Natural killer cell (primary cell): ENCODE data around the gene MRGPRE. TPM values are rescaled to one million over a fixed set of nuclear protein-coding genes. Genes with fewer than 3 reads are reported as not detected.

ENCODE experiments used
- ATAC-seq, 3 donors: fragments of 150-1000 bp in 2 of 3; fragments of 200-7000 bp in 1 of 3; cut with Tn5 transposase; 1 replicate in 1 of 3; 2 replicates in 2 of 3; pipeline ENCODE4 v1.10.0; 2021; ENCODE audit warnings: mild to moderate bottlenecking in 2 of 3, moderate library complexity in 2 of 3
- DNase-seq, 2 donors: peaks; one replicate each; pipeline versions ENCODE4 v3.0.0 to v3.0.0-alpha.2; 2013 to 2021; ENCODE audit warnings: mixed read lengths in 1 of 2
- H3K27ac ChIP-seq: one replicate; pipeline ENCODE4 v1.5.1; 2013; ENCODE audit warnings: mild to moderate bottlenecking, low read length
- H3K27me3 ChIP-seq: one replicate; pipeline ENCODE4 v1.6.1; 2013; ENCODE audit warnings: low read length; ENCODE audit not compliant: control insufficient read depth, insufficient read depth
- H3K36me3 ChIP-seq: one replicate; pipeline ENCODE4 v1.6.1; 2013; ENCODE audit warnings: low read length; ENCODE audit not compliant: control insufficient read depth, insufficient read depth
- H3K4me1 ChIP-seq: one replicate; pipeline ENCODE4 v1.6.1; 2013; ENCODE audit warnings: low read length; ENCODE audit not compliant: control insufficient read depth, insufficient read depth
- H3K4me3 ChIP-seq: one replicate; pipeline ENCODE4 v1.5.1; 2013; ENCODE audit warnings: low read length
- H3K9me3 ChIP-seq: one replicate; pipeline ENCODE4 v1.6.1; 2013; ENCODE audit warnings: low read length; ENCODE audit not compliant: control insufficient read depth, insufficient read depth
- H3K27ac Mint-ChIP-seq, 2 donors: one replicate each; pipeline ENCODE4 v1.8.0; 2022; ENCODE audit warnings: mild to moderate bottlenecking in 2 of 2, mixed read lengths in 2 of 2, moderate library complexity in 1 of 2
- H3K27me3 Mint-ChIP-seq, 2 donors: one replicate each; pipeline ENCODE4 v1.8.0; 2022; ENCODE audit warnings: low read depth in 2 of 2, mixed read lengths in 2 of 2
- H3K36me3 Mint-ChIP-seq: one replicate; pipeline ENCODE4 v1.8.0; 2022; ENCODE audit warnings: mixed read lengths
- H3K4me1 Mint-ChIP-seq, 2 donors: one replicate each; pipeline ENCODE4 v1.8.0; 2022; ENCODE audit warnings: mixed read lengths in 2 of 2
- H3K4me3 Mint-ChIP-seq: one replicate; pipeline ENCODE4 v1.8.0; 2022; ENCODE audit warnings: mild to moderate bottlenecking, moderate library complexity, mixed read lengths
- H3K9me3 Mint-ChIP-seq, 2 donors: one replicate each; pipeline ENCODE4 v1.8.0; 2022; ENCODE audit warnings: mixed read lengths in 2 of 2
- WGBS: methylation state at CpG from one replicate; pipeline ENCODE4 v1.1.7; 2013; ENCODE audit warnings: missing lambda C conversion rate; ENCODE audit not compliant: insufficient coverage; 5-methylcytosine and 5-hydroxymethylcytosine counted together
- intact Hi-C: fragments of 100-400 bp; cut with micrococcal nuclease; formaldehyde crosslinking; loops from one replicate; pipeline ENCODE4 v1.14.2; 2022
- total RNA-seq, 4 donors: library from RNA; stranded (reverse); fragments of 120-200 nt in 1 of 4; gene quantifications; one replicate each; pipeline versions ENCODE4 v1.2.3 to v1.2.4, GENCODE V29; 2013 to 2022
- TF ChIP-seq, protein P1 (sequence below): fragments of 200-600 bp; IDR thresholded peaks from one replicate; pipeline ENCODE4 v1.8.0; 2022; ENCODE audit warnings: antibody characterized with exemption

MRGPRE gene
- total RNA-seq, 3 donors from 2014 or later (not counting 1 experiment from before 2014, with no cell fraction given): not detected

DNA sequence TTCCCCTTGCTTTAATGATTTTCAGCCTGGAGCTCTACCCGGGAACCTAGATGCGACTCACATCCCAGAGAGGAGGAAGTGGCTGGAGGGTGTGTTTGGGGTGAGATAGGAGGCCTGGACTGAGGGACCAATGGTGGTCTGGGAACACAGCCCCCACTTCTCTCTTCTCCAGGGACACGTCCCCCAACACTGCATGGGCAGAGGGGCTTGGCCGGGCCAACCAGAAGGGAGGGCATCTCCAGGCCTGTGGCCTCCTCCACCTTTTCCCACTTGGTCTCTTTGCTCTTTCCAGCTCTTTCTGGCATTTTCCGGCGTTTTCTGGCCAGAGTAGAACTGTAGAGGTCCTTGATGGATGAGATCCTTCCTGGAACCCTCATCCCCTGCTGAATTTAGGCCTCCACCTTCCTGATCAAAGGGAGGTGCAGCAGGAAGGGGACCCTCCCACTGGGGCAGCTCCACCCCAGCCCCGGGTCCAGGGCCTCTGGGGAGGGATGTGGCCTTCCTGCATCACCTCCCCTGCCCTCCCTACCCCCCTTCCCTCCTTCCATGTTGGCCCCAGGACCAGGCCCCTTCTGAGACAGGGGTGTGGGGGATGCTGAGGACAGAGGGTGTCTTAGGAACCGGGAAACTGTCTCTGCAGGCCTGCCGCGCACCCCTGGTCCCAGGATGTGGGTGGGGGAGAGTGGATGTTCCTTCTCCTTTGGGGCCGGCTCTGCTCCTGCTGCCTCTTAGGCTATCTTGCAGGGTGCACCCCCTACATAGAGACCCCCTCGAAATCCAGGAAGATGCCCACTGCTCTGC lies 38.0 kb downstream of the MRGPRE start:
- WGBS: 77% methylated on average over 8 of the region's 12 CpGs
- Mint-ChIP-seq H3K36me3 (no peaks in the 10 kb centered on the region), H3K27me3 (peaks cover 0 to 13% of the 10 kb centered on the region in 2 donors), H3K9me3 (no peaks in the 10 kb centered on the region), H3K27ac (no peak overlapping the region), H3K4me3 (no peak overlapping the region), H3K4me1 (no peaks in the 10 kb centered on the region)
- ATAC-seq (no peak), DNase-seq (no peak)
- no peak overlapping the region for H3K4me3 ChIP-seq
- intact Hi-C loops: no loop called here
- H3K36me3 ChIP-seq: no peaks in the 10 kb centered on the region
- H3K27me3 ChIP-seq: no peaks in the 10 kb centered on the region
- no peak overlapping the region for H3K27ac ChIP-seq
- H3K9me3 ChIP-seq: no peaks in the 10 kb centered on the region
- no peaks in the 10 kb centered on the region for H3K4me1 ChIP-seq
- TF ChIP-seq, protein P1, sequence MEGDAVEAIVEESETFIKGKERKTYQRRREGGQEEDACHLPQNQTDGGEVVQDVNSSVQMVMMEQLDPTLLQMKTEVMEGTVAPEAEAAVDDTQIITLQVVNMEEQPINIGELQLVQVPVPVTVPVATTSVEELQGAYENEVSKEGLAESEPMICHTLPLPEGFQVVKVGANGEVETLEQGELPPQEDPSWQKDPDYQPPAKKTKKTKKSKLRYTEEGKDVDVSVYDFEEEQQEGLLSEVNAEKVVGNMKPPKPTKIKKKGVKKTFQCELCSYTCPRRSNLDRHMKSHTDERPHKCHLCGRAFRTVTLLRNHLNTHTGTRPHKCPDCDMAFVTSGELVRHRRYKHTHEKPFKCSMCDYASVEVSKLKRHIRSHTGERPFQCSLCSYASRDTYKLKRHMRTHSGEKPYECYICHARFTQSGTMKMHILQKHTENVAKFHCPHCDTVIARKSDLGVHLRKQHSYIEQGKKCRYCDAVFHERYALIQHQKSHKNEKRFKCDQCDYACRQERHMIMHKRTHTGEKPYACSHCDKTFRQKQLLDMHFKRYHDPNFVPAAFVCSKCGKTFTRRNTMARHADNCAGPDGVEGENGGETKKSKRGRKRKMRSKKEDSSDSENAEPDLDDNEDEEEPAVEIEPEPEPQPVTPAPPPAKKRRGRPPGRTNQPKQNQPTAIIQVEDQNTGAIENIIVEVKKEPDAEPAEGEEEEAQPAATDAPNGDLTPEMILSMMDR: no peak

DNA sequence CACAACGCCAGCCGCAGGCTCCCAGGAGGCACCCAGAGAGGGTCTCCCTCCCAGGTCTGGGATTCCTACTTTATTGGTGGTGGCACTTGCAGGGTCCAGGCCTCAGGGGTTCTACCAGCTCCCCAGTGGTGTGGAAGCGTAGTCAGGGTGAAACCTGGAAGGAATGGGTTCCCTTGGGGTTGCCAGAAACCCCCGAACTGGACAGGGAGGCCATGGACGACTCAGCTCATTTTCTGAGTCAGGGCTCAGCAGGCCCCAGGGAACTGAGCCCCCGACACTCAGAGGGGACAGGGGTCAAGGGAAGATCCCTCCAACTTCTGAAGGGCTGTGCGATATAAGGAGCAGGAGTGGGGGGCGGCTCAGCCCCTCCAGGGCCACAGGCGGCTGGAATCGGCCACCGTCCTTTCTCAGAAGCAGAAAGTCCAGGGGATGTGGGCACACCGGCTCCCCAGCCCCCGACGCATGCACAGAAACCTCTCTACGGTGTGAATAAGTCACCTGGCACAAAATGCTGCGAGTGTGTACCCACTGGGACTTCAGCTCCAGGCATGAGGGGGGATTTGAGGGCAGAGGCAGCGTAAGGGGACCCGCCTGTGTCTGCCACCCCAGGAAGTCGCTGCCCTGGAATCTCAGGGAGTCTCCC lies 38.7 kb downstream of the MRGPRE start:
- 82% methylated on average over 19 of the region's 19 CpGs for WGBS

DNA sequence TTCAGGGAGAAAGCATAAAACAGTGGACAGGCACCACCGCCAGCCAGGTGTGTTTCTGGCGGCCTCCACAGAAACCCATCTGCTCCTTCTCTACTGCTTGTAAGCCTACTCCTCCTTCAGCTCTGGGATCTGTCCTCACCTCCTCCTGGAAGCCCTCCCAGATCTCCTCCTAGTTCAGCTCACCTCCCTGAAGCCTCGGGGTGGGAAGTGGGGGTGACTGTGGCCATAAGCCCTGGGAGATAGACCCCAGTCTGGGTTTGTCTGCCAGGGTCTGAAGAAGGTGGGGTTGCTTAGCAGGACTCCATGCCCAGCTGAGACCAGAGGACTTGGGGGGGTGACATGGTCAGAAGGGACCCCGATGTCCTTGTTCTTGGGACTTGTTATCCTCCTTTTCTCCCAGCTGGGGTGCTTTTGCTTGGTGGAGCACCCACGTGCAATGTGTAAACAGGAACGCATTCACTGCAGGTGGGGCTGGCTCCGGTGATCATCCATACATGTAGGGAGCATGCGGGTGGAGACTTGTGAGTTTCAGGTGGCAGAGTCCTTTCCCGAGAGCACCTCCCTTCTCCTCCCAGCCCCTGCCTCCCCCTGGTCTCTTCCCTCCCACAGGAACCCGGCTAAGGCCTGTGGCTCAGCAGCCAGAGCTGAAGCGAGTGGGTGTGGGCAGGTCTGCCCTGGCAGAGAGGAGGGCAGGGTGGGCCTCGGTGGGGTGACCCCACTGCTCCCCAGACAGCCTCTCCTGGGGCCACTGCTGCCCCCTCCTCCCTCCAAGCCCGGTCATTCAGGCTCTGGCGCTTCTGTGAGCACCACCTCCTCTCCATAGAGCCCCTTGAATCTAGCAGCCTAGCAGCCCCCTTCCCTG lies 39.5 kb downstream of the MRGPRE start:
- Mint-ChIP-seq H3K9me3 (no peaks in the 10 kb centered on the region), H3K27me3 (peaks cover 0 to 10% of the 10 kb centered on the region in 2 donors), H3K4me3 (no peak overlapping the region), H3K36me3 (no peaks in the 10 kb centered on the region), H3K4me1 (no peaks in the 10 kb centered on the region), H3K27ac (no peak overlapping the region)
- Histone ChIP-seq H3K27ac (no peak overlapping the region), H3K4me3 (no peak overlapping the region), H3K36me3 (no peaks in the 10 kb centered on the region), H3K9me3 (no peaks in the 10 kb centered on the region), H3K27me3 (no peaks in the 10 kb centered on the region), H3K4me1 (no peaks in the 10 kb centered on the region)
- intact Hi-C loops: no loop called here
- WGBS: 90% methylated on average over 14 of the region's 14 CpGs
- TF ChIP-seq, protein P1: no peak
- DNase-seq: peak in 1 of 2 donors; percentile 4
- ATAC-seq: no peak

More for the DNA sequence above, 38.7 kb downstream of the MRGPRE start:
- no peaks in the 10 kb centered on the region for H3K27me3 ChIP-seq
- H3K9me3 Mint-ChIP-seq: no peaks in the 10 kb centered on the region
- DNase-seq (no peak), ATAC-seq (no peak)
- H3K4me3 ChIP-seq: no peak overlapping the region
- H3K36me3 Mint-ChIP-seq: no peaks in the 10 kb centered on the region
- no peaks in the 10 kb centered on the region for H3K4me1 ChIP-seq
- H3K9me3 ChIP-seq: no peaks in the 10 kb centered on the region
- no peaks in the 10 kb centered on the region for H3K36me3 ChIP-seq
- no peaks in the 10 kb centered on the region for H3K4me1 Mint-ChIP-seq
- TF ChIP-seq, protein P1: no peak
- no peak overlapping the region for H3K27ac ChIP-seq
- no peak overlapping the region for H3K27ac Mint-ChIP-seq
- peaks cover 0 to 11% of the 10 kb centered on the region in 2 donors for H3K27me3 Mint-ChIP-seq
- H3K4me3 Mint-ChIP-seq: no peak overlapping the region
- intact Hi-C loops: no loop called here
